ENCODE measurements around the gene NUBP1. TPM values are rescaled to one million over a fixed set of nuclear protein-coding genes. Genes with fewer than 3 reads are reported as not detected.

Gene NUBP1
- total RNA-seq, 1 experiment from 2014 or later = 17.3 TPM

DNA sequence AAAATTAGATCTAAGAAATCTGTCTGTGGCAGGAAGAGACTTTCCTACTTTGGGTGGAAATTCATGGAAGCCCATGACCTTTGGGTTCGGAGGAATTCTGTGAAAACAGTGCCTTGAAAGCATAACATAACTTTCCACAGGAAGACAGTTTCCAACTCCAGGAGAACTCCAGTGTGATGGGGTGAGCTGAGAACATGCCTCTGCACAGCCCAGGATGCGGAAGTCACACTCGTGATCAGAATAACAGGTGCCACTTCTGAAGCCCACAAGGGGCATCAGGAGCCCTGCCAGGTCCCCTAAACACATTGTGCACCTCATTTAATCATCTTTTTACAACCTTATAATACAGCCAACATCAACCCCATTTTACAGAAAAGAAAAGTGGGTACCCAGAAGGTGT, 65.2 kb downstream of the NUBP1 start:
- no peaks in the 10 kb centered on the region for H3K9me3 Mint-ChIP-seq (ENCODE audit: unreplicated experiment)
- TF ChIP-seq, protein P1, sequence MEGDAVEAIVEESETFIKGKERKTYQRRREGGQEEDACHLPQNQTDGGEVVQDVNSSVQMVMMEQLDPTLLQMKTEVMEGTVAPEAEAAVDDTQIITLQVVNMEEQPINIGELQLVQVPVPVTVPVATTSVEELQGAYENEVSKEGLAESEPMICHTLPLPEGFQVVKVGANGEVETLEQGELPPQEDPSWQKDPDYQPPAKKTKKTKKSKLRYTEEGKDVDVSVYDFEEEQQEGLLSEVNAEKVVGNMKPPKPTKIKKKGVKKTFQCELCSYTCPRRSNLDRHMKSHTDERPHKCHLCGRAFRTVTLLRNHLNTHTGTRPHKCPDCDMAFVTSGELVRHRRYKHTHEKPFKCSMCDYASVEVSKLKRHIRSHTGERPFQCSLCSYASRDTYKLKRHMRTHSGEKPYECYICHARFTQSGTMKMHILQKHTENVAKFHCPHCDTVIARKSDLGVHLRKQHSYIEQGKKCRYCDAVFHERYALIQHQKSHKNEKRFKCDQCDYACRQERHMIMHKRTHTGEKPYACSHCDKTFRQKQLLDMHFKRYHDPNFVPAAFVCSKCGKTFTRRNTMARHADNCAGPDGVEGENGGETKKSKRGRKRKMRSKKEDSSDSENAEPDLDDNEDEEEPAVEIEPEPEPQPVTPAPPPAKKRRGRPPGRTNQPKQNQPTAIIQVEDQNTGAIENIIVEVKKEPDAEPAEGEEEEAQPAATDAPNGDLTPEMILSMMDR (IDR thresholded peaks at IDR 0.05; ENCODE audit: unreplicated experiment) = no peak
- no peaks in the 10 kb centered on the region for H3K27me3 Mint-ChIP-seq (ENCODE audit: insufficient read depth, unreplicated experiment)
- DNase-seq (ENCODE audit: unreplicated experiment) = no peak
- no peaks in the 10 kb centered on the region for H3K4me1 Mint-ChIP-seq (ENCODE audit: insufficient read depth, unreplicated experiment)
- CTCF ChIA-PET = no interaction called here
- H3K27ac Mint-ChIP-seq (ENCODE audit: low read depth, unreplicated experiment) = no peak overlapping the region
- POLR2A ChIA-PET = no interaction called here
- H3K36me3 Mint-ChIP-seq (ENCODE audit: insufficient read depth, unreplicated experiment) = no peaks in the 10 kb centered on the region
- no TSS peak for BruUV-seq (replicated peaks)
- intact Hi-C loops (cut with micrococcal nuclease) = no loop called here
- H3K4me3 Mint-ChIP-seq (ENCODE audit: unreplicated experiment) = no peak overlapping the region

DNA sequence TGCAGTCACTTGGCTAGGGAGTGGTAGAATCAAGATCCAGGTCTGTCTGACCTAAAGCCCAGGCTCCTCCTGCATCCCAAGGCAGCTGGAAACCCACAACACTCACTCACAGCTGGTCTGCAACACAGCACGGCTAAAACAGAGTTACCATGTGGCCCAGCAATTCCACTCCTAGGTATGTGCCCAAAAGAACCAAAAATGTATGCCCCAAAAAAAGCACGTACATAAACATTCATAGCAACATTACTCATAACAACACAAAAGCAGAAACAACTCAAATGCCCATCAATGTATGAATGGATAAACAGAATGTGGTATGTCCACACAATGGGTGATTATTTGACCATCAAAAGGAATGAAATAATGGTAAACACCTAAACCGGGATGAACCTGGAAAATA, 66.1 kb downstream of the NUBP1 start:
- no peak for DNase-seq (ENCODE audit: unreplicated experiment)
- BruUV-seq (replicated peaks) = no TSS peak
- ChIA-PET POLR2A (interaction anchor here (0.6 kb wide), 1 partner anchor 135 kb away, joined by 3 read pairs; the partner anchor contains the start of gene CLEC16A), CTCF (interaction anchor here (0.7 kb wide), 1 partner anchor 1671 kb away, joined by 3 read pairs; no protein-coding TSS in a partner anchor)
- no peaks in the 10 kb centered on the region for H3K27me3 Mint-ChIP-seq (ENCODE audit: insufficient read depth, unreplicated experiment)
- H3K9me3 Mint-ChIP-seq (ENCODE audit: unreplicated experiment) = no peaks in the 10 kb centered on the region
- H3K36me3 Mint-ChIP-seq (ENCODE audit: insufficient read depth, unreplicated experiment) = no peaks in the 10 kb centered on the region
- TF ChIP-seq, protein P1 (IDR thresholded peaks at IDR 0.05; ENCODE audit: unreplicated experiment) = no peak
- H3K4me3 Mint-ChIP-seq (ENCODE audit: unreplicated experiment) = no peak overlapping the region
- H3K4me1 Mint-ChIP-seq (ENCODE audit: insufficient read depth, unreplicated experiment) = no peaks in the 10 kb centered on the region
- no peak overlapping the region for H3K27ac Mint-ChIP-seq (ENCODE audit: low read depth, unreplicated experiment)
- intact Hi-C loops (cut with micrococcal nuclease) = no loop called here

DNA sequence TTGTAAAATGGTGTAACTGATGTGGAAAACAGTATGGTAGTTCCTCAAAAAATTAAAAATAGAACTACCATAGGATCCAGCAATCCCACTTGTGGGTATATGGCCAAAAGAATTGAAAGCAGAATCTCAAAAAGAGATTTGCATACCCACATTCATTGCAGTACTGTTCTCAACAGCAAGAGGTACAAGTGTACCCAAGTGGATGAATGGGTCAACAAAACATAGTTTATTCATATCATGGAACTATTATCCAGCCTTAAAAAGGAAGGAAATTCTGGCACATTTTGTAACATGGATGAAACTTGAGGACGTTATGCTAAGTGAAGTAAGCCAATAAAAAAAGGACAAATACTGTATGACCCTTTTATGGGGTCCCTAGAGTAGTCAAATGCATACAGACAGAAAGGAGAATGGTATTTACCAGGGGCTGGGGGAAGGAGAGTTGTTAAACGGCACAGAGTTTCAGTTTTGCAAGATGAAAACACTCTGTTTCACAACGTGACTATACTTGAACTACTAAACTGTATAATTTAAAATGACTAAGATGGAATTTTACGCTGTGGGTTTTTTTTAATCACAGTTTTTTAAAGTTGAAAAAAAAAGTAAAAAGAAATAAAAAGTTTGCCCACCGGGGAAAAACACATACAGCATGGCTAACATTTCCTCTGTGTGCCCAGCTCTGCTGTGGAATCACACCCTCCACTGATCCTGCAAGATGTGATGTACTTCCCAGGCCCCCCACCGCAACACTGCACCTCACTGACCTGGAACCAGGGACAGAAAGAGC, 68.9 kb downstream of the NUBP1 start:
- CTCF ChIA-PET = no interaction called here
- POLR2A ChIA-PET = no interaction called here
- H3K36me3 Mint-ChIP-seq (ENCODE audit: insufficient read depth, unreplicated experiment) = no peaks in the 10 kb centered on the region
- TF ChIP-seq, protein P1 (IDR thresholded peaks at IDR 0.05; ENCODE audit: unreplicated experiment) = no peak
- H3K4me1 Mint-ChIP-seq (ENCODE audit: insufficient read depth, unreplicated experiment) = no peaks in the 10 kb centered on the region
- DNase-seq (ENCODE audit: unreplicated experiment) = no peak
- BruUV-seq (replicated peaks) = no TSS peak
- intact Hi-C loops (cut with micrococcal nuclease) = no loop called here
- H3K9me3 Mint-ChIP-seq (ENCODE audit: unreplicated experiment) = no peaks in the 10 kb centered on the region
- no peak overlapping the region for H3K27ac Mint-ChIP-seq (ENCODE audit: low read depth, unreplicated experiment)
- H3K27me3 Mint-ChIP-seq (ENCODE audit: insufficient read depth, unreplicated experiment) = no peaks in the 10 kb centered on the region
- H3K4me3 Mint-ChIP-seq (ENCODE audit: unreplicated experiment) = no peak overlapping the region

DNA sequence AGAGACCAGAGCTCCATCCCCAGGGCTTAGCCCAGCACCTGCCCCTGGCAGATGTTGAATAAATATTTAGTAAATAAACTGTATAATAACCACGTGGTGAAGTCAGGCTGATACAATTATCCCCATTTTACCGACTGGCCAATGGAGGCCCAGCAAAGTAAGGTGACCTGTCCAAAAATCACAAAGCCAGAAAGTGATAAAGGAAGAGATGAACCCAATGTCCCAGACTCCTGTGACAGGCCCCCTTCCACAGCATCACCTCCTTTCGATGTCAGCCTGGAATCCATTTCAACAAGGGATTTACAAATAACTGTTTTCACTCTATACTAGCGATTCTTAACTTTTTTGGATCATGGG, 69.4 kb downstream of the NUBP1 start:
- Mint-ChIP-seq H3K4me1 (ENCODE audit: insufficient read depth, unreplicated experiment) (no peaks in the 10 kb centered on the region), H3K9me3 (ENCODE audit: unreplicated experiment) (no peaks in the 10 kb centered on the region), H3K27me3 (ENCODE audit: insufficient read depth, unreplicated experiment) (no peaks in the 10 kb centered on the region), H3K4me3 (ENCODE audit: unreplicated experiment) (no peak overlapping the region), H3K27ac (ENCODE audit: low read depth, unreplicated experiment) (no peak overlapping the region), H3K36me3 (ENCODE audit: insufficient read depth, unreplicated experiment) (no peaks in the 10 kb centered on the region)
- DNase-seq (ENCODE audit: unreplicated experiment) = no peak
- ChIA-PET CTCF (no interaction called here), POLR2A (no interaction called here)
- no TSS peak for BruUV-seq (replicated peaks)
- TF ChIP-seq, protein P1 (IDR thresholded peaks at IDR 0.05; ENCODE audit: unreplicated experiment) = no peak
- intact Hi-C loops (cut with micrococcal nuclease) = no loop called here

Data from MCF 10A (cell line).